Activated CD8-positive, alpha-beta memory T cell treated with anti-CD3 and anti-CD28 coated beads, Interleukin-2, amount 50 U/mL, for 1 hour (primary cell): ENCODE results near the gene MSH2.
"Not testable (repeated sequence)": the region's sequence is repeated elsewhere in the genome, so short reads cannot be mapped to it uniquely, and the experiment has no call there.

Source experiments
- DNase-seq: peaks from one replicate; pipeline ENCODE4 v3.0.0-alpha.2; 2020; ENCODE audit errors: extremely low read depth

MSH2 gene

GRCh38 chr2:47484396-47484795 is 81.4 kb downstream of the MSH2 start:
- no peak for DNase-seq

GRCh38 chr2:47485177-47485576 is 82.2 kb downstream of the MSH2 start:
- DNase-seq = no peak

GRCh38 chr2:47485751-47486300 is 82.9 kb downstream of the MSH2 start:
- DNase-seq = no peak

- no peak for DNase-seq
Observed at GRCh38 chr2:47486841-47487497, 84.0 kb downstream of the MSH2 start.

- DNase-seq = no peak
Observed at GRCh38 chr2:47487498-47487875, 84.5 kb downstream of the MSH2 start.

GRCh38 chr2:47488870-47489584 is 86.1 kb downstream of the MSH2 start:
- DNase-seq = no peak

GRCh38 chr2:47490406-47490805 is 87.5 kb downstream of the MSH2 start:
- no peak for DNase-seq

- DNase-seq = no peak
Observed at GRCh38 chr2:47493317-47494035, 90.5 kb downstream of the MSH2 start.

GRCh38 chr2:47494267-47495130 is 91.5 kb downstream of the MSH2 start:
- DNase-seq = no peak

- no peak for DNase-seq
Observed at GRCh38 chr2:47497843-47498460, 95.0 kb downstream of the MSH2 start.

GRCh38 chr2:47499093-47499492 is 96.1 kb downstream of the MSH2 start:
- no peak for DNase-seq

GRCh38 chr2:47499621-47500309 is 96.8 kb downstream of the MSH2 start:
- no peak for DNase-seq

- no peak for DNase-seq
Observed at GRCh38 chr2:47501374-47502200, 98.6 kb downstream of the MSH2 start.

GRCh38 chr2:47502498-47502897 is 99.5 kb downstream of the MSH2 start:
- not testable (repeated sequence) for DNase-seq

GRCh38 chr2:47503481-47504070 is 100.6 kb downstream of the MSH2 start:
- DNase-seq = no peak

GRCh38 chr2:47504174-47504810 is 101.3 kb downstream of the MSH2 start:
- DNase-seq = no peak

GRCh38 chr2:47506024-47506423 is 103.1 kb downstream of the MSH2 start:
- DNase-seq = no peak

GRCh38 chr2:47506436-47506835 is 103.5 kb downstream of the MSH2 start:
- no peak for DNase-seq

- DNase-seq = no peak
Observed at GRCh38 chr2:47508080-47508479, 105.1 kb downstream of the MSH2 start.
